ENCODE data around the gene SLC13A3. TPM values are rescaled to one million over a fixed set of nuclear protein-coding genes. Genes with fewer than 3 reads are reported as not detected.

Gene SLC13A3
- total RNA-seq, 3 donors from 2014 or later, result 0.27 to 0.54 TPM; not detected in 1

- no peak overlapping the region for H3K4me3 ChIP-seq
- DNase-seq (no peak), ATAC-seq (no peak)
- H3K4me1 ChIP-seq (ENCODE audit: low read depth), result no peaks in the 10 kb centered on the region
- intact Hi-C loops (cut with DNase I, micrococcal nuclease), result no loop called here
- no peak for TF ChIP-seq CTCF (IDR thresholded peaks at IDR 0.05)
- no peaks in the 10 kb centered on the region for H3K36me3 ChIP-seq (ENCODE audit: low read depth)
- H3K9me3 ChIP-seq, result peaks cover 9% of the 10 kb centered on the region
Measured at GRCh38 chr20:46629341-46629740, 21.9 kb downstream of the SLC13A3 start.

DNA sequence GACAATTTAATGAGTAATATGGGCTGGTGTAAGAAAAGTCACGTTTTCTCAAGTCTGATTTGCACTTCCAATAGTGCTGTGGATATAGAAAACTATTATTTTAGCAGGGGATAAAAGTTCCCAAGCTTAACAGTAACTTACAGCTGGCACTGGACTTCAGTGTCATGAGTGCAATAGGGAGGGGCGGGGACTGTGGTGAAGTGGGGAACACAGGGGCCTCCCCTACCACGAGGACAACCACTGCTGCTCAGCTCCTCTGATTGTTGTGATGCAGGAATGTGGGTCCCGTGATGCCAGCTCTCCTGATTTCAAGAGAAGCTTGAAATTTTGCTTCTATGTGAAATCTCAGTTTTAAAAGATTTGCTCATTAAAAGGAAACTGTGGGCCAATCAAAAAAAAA, 24.0 kb downstream of the SLC13A3 start:
- Histone ChIP-seq H3K4me3 (no peak overlapping the region), H3K9me3 (peaks cover 11% of the 10 kb centered on the region), H3K36me3 (ENCODE audit: low read depth) (no peaks in the 10 kb centered on the region), H3K4me1 (ENCODE audit: low read depth) (no peaks in the 10 kb centered on the region)
- no peak for TF ChIP-seq CTCF (IDR thresholded peaks at IDR 0.05)
- DNase-seq, result no peak
- intact Hi-C loops (cut with DNase I, micrococcal nuclease), result no loop called here
- no peak for ATAC-seq

DNA sequence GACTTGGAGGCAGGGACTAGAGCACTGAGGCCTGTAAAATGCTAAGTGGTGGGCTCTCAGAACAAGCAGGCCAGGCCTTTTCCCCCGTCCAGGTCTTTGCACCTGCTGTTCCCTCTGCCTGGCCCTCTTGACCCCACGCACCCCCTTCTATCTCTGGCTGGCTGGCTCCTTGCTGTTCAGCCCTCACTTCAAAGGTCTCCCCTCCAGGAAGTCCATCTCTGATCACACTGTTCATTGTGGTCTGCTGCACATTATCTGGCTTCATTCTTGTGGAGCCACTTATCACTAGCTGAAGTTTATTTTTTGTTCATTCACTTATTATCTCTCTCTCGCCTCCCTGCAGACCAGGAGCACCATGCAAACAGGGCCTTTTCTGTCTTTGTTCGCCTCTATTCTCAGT, 24.5 kb downstream of the SLC13A3 start:
- Histone ChIP-seq H3K9me3 (peaks cover 11% of the 10 kb centered on the region), H3K4me1 (ENCODE audit: low read depth) (no peaks in the 10 kb centered on the region), H3K36me3 (ENCODE audit: low read depth) (no peaks in the 10 kb centered on the region), H3K4me3 (no peak overlapping the region)
- intact Hi-C loops (cut with DNase I, micrococcal nuclease), result no loop called here
- no peak for ATAC-seq
- no peak for TF ChIP-seq CTCF (IDR thresholded peaks at IDR 0.05)
- no peak for DNase-seq

- intact Hi-C loops (cut with DNase I, micrococcal nuclease), result no loop called here
- H3K9me3 ChIP-seq, result peaks cover 11% of the 10 kb centered on the region
- H3K4me1 ChIP-seq (ENCODE audit: low read depth), result no peaks in the 10 kb centered on the region
- H3K4me3 ChIP-seq, result no peak overlapping the region
- no peaks in the 10 kb centered on the region for H3K36me3 ChIP-seq (ENCODE audit: low read depth)
- no peak for TF ChIP-seq CTCF (IDR thresholded peaks at IDR 0.05)
- ATAC-seq (no peak), DNase-seq (no peak)
Measured at GRCh38 chr20:46625875-46626373, 25.3 kb downstream of the SLC13A3 start.

GRCh38 chr20:46624946-46625345, 26.3 kb downstream of the SLC13A3 start:
- H3K4me1 ChIP-seq (ENCODE audit: low read depth), result no peaks in the 10 kb centered on the region
- intact Hi-C loops (cut with DNase I, micrococcal nuclease), result no loop called here
- peaks cover 9% of the 10 kb centered on the region for H3K9me3 ChIP-seq
- H3K4me3 ChIP-seq, result no peak overlapping the region
- no peak for TF ChIP-seq CTCF (IDR thresholded peaks at IDR 0.05)
- ATAC-seq, result no peak
- no peak for DNase-seq
- H3K36me3 ChIP-seq (ENCODE audit: low read depth), result no peaks in the 10 kb centered on the region

- Histone ChIP-seq H3K4me1 (ENCODE audit: low read depth) (no peaks in the 10 kb centered on the region), H3K9me3 (peaks cover 3% of the 10 kb centered on the region), H3K36me3 (ENCODE audit: low read depth) (no peaks in the 10 kb centered on the region), H3K4me3 (no peak overlapping the region)
- no peak for TF ChIP-seq CTCF (IDR thresholded peaks at IDR 0.05)
- ATAC-seq (no peak), DNase-seq (no peak)
- intact Hi-C loops (cut with DNase I, micrococcal nuclease), result no loop called here
Measured at GRCh38 chr20:46622165-46622564, 29.1 kb downstream of the SLC13A3 start.

All from mucosa of descending colon (tissue), 3 donors.